Fibroblast of pulmonary artery (primary cell): ENCODE results near the gene GPAM.

Experiments
- DNase-seq: peaks from one replicate; pipeline ENCODE4 v3.0.0-alpha.2; 2010; ENCODE audit warnings: low read depth
- H3K4me3 ChIP-seq: replicated peaks from 2 replicates; pipeline ENCODE4 v1.5.1; 2011; ENCODE audit warnings: low read depth, mild to moderate bottlenecking, control low read depth, low read length, moderate library complexity
- TF ChIP-seq, protein P1 (sequence below): IDR thresholded peaks from 2 replicates; pipeline ENCODE4 v1.5.1; 2011; ENCODE audit warnings: mild to moderate bottlenecking, control low read depth, low read length, inconsistent platforms; ENCODE audit errors: missing control alignments

Gene GPAM

DNA sequence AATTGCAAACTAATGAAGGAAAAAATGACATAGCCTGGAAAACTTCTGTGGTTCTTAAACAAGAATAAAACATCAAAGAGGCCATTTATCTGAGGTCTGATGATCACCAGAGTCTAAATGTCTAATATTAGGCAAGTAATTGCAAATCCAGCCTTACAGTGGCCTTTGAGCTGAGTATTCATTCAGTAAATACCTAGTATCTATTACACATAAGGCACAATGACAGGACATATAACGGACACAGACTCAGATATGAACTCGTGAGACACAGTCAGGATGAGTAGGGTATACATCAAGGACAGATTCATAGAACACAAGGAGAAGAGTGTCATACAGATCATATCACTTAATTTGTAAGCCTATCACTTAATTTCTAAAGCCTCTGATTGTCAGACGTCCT is 16.8 kb downstream of the GPAM start:
- TF ChIP-seq, protein P1, sequence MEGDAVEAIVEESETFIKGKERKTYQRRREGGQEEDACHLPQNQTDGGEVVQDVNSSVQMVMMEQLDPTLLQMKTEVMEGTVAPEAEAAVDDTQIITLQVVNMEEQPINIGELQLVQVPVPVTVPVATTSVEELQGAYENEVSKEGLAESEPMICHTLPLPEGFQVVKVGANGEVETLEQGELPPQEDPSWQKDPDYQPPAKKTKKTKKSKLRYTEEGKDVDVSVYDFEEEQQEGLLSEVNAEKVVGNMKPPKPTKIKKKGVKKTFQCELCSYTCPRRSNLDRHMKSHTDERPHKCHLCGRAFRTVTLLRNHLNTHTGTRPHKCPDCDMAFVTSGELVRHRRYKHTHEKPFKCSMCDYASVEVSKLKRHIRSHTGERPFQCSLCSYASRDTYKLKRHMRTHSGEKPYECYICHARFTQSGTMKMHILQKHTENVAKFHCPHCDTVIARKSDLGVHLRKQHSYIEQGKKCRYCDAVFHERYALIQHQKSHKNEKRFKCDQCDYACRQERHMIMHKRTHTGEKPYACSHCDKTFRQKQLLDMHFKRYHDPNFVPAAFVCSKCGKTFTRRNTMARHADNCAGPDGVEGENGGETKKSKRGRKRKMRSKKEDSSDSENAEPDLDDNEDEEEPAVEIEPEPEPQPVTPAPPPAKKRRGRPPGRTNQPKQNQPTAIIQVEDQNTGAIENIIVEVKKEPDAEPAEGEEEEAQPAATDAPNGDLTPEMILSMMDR, result no peak
- no peak for DNase-seq
- no peak overlapping the region for H3K4me3 ChIP-seq

DNA sequence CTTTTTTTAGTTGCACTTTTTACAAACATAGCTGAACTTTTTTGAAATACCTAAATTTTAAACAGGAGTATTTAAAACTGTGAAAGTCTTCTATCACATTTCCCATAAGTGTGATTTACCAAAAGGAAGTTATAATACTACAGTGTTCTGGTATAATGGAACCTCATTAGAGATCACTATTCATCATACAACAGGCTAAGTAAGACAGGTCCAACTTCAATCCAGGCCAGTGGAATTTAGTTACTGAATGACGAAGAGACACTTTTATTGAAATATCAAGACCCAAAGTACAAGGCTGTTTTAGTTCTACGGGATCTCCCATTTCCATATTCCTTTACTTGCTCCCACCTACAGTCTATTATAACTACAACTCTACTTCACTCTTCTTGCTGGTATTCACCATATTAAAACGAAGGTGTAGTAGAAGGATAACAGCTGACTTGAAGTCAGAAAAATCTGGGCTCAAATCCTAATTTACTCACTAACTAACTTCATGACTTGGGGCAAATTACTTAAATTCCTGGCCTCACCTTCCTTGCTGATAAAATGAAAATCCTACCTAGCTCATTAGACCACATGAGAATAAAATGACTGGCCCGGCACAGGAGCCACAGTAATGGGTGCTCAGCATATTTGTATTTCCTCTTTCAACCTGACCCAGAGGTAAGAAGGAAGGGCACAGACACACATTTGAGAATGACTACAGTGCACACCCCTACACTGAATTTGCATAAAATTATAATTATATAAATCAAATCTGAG is 21.6 kb downstream of the GPAM start:
- TF ChIP-seq, protein P1, result no peak
- DNase-seq, result no peak

DNA sequence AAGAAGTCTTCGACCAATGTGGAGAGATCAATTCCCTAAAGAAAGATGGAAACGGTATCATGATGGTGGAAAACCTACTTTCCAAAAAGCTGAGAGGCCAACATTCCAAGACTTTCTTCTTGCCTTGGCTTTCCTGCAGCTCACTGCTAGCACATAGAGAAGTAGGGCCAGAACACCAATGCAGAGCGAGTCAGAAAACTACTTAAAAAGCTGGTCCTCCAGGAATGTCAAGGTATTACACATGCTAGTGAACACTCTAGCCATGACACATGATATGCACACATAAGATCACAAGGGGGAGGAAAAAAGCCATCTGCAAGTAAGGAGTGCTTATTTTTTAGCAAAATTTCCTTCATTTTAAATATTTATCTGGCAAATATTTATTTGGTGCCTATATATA is 22.7 kb downstream of the GPAM start:
- TF ChIP-seq, protein P1, result no peak
- DNase-seq, result no peak
- no peak overlapping the region for H3K4me3 ChIP-seq

More for the DNA sequence above, 21.6 kb downstream of the GPAM start:
- no peak overlapping the region for H3K4me3 ChIP-seq

DNA sequence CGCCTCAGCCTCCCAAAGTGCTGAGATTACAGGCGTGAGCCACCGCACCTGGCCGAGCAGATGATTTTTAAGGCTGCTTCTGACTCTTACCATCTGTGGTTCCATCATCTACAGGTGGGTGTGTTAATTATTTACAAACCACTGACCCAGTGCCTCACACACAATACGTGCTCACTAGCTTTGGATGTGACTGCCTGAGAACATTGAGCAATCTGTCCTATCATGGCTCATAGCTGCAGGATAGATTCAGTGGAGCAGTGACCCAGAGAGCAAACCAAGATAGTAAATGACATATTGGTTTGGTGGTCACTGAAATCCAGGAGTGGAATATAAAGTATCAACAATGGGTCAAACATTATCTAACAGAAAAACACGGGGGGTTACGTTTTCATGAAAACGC is 24.1 kb downstream of the GPAM start:
- no peak for DNase-seq
- H3K4me3 ChIP-seq, result no peak overlapping the region
- TF ChIP-seq, protein P1, result no peak

DNA sequence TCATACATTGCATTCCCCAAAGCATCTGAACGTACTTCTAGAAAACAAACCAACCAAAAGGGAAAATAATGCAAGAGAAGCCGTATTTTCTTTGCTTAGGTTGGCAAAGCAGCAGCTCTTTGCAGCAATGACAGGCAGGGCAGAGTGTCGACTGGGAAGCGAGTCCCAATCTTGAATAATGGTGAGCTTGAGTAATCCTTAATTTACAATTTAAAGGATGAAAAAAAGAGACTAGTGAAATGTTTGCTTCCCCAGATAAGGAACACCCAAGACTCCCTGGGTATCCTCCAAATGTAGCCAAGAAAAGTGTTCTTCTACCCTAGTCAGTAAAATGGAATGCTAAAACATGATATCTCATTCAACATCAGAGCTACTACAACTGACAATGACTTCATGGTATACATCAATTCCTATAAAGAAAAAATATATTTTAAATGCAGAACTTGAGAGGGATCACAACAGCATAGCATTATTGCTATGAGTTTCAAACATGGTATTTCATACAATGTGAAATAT is 32.0 kb downstream of the GPAM start:
- TF ChIP-seq, protein P1, result no peak
- DNase-seq, result no peak
- H3K4me3 ChIP-seq, result no peak overlapping the region

DNA sequence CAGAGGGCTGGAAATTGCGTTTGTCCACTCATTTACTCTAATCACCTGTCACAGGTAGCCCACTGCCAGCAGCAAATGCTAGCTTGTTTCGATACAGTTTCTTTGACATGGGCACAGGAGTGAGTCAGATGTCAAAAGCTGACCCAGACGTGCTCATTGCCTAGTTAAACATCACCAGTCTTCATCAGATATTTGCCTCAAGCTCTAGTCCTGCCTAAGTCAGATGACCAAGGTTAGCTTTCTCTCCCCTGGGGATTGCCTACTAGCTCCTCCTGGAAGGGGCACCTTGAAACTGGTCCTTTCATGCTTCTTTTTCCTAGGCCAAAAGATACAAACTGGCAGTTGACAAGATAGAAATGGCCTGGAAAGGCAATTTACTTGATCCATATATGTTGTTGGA is 35.2 kb downstream of the GPAM start:
- no peak overlapping the region for H3K4me3 ChIP-seq
- TF ChIP-seq, protein P1, result no peak
- DNase-seq, result no peak

DNA sequence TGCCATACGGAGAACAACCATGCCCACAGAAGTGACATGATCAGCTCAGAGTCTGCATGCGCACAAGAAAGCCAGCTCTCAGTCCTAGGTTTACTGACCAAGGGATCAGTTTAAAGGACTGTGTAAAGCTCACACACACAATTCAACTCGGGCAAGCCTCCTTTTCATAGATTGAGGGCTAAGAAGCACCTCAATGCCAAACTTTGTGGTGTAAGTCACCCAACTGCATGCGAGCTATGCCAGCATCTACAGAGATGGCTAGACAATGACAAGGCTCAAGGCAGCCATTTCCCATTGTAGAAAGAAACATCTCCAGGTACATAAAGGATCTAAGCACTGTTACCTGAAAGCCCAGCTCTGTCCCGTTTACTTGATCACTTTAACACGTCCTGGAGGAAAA is 36.8 kb downstream of the GPAM start:
- DNase-seq, result no peak
- no peak overlapping the region for H3K4me3 ChIP-seq
- TF ChIP-seq, protein P1, result no peak
